Endometrium (tissue), 2 donors: ENCODE results near the gene TNFRSF21.

Experiments used
- FAIRE-seq: peaks from 2 replicates; lab custom pipeline; 2012; peaks lifted over from hg19 to GRCh38; lab: Jason Lieb, UNC
- donor health status: control.
- donor health status: control.

The TNFRSF21 gene

DNA sequence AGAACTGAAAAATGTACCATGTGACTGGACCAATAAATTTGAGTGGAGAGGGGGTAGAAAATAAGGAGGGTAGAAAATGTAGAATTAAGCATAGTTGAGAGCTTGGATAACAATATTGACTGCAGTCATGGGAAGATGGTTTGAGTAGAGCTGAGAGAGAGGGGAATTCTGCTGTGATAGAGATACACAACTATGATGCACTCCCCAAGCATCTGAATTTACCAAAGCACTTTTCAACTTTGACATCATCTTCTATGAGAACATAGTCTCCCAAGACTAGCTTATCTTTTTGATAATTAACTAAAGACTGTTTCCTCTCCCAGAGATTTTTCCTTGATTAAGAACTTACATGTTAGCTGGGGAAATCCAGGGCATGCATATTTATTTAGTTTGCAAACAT, 103.1 kb downstream of the TNFRSF21 start:
- FAIRE-seq = peak; percentile 95

DNA sequence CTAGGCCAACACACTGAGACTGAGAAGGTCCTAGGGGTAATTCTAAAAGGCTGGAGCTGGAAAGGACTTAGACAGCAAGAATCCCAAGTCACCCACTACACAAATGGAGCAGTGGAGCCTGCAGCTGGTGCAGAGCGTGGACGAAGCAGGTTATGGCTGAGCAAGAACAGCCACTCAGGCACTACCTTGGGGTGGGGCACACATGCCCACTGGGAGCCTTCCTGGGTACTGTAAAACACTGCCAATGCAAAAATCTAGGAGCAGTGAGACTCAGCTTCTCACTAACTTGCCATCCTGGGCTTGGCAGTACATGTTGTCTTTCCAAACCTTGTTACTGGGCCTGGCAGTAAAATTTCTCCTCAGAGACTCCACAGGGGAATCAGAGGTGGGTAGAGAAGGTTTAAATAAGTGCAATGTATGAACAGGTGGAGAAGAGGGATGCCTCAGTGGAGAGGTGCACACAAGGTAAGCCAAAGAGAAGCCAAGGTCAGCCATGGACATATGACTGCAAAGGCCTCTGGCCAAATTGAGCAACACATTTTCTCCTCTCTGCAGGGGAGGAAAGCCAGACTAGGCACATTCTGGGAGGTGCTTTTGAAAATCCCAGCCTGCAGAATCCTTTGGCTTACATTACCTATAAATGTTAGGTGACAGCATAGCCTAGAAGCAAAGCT, 105.6 kb downstream of the TNFRSF21 start:
- no peak for FAIRE-seq

DNA sequence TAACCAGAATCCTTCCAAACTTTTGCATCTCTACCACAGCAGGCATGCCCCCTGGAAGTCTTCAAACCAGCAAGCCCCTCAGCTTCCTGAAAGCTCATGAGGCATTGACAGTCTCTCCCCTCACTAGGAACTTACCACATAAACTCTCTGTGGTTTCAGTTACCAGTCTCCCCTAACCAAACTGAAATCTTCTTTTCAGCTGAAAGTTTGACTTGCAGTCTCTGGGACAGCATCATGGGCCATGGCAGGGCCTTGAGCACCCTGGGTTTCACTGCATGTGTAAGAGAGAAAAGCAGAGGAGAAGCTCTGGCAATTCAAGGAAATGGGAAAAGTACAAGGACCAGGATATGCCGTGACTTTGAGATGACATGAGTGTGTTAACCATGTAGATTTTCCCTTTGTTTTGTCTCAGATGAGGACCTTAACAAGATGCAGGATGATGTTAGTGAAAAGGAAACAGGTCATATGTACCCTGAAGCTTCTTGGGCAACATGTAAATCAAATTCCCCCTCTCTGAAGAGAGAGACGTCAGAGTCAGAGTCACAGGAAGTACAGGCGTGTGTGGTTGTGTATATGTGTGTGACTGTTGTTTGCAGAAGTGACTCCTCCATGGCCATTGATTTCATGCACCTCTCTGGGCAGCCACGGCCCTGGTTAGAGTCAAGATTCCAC, 106.3 kb downstream of the TNFRSF21 start:
- no peak for FAIRE-seq

DNA sequence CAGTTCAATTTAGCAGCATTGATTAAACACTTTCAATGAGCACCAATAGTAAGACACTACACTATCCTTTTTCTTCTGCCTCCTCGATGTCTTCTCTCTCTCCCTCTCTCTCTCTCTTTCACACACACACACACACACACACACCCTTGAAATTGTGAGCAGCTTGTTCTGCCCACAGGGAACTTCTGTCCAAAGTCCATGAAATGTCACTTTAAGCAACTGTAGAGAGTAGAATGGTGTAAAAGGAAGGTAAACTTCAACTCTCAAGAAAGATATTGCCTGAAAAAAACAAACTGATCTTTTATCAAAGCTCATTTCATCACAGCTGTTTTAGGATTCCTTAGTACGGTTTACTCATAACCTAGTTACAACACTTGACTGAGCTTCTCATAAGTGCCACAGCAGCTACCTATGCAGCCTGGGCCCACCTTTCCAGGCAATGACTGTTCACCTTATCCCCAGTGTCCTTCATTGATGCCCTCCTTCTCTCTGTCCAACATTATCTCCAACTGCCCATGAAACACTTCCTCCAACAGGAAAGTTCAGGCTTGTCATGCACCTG, 107.0 kb downstream of the TNFRSF21 start:
- FAIRE-seq = no peak

DNA sequence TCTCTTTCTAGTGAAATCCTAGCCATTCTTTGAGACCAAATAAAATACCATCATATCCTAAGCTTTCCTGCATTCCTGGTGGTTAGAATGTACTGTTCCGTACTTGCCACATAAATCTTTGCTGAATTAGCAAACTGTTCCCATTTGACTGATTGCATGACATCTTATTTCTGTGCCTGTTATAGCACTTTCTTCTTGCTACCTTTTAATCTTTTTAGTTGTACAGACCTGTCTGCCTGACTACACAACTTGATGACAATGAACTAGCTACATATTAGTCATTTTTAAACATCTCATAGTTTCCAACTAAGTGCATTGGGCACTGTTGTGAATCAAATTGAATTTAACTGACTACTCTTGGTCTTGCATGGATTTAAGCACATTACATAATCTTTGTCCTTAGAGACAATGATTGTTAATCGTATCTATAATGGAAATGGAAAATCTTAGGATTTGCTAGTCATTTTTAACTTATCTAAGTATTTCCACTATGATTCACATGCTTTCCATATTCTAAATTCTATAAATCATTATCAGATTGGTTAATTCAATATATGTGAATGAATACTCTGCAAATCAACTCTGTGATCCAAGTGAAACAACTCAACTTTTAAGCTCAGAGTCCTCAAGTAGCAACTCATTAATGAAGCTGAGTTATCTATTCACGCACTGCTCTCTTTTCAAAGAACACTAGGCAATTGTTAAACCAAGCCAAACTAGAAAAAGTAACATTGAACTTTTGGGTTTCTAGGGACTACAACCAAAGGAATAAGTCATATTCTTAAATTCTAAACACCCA, 109.0 kb downstream of the TNFRSF21 start:
- no peak for FAIRE-seq

DNA sequence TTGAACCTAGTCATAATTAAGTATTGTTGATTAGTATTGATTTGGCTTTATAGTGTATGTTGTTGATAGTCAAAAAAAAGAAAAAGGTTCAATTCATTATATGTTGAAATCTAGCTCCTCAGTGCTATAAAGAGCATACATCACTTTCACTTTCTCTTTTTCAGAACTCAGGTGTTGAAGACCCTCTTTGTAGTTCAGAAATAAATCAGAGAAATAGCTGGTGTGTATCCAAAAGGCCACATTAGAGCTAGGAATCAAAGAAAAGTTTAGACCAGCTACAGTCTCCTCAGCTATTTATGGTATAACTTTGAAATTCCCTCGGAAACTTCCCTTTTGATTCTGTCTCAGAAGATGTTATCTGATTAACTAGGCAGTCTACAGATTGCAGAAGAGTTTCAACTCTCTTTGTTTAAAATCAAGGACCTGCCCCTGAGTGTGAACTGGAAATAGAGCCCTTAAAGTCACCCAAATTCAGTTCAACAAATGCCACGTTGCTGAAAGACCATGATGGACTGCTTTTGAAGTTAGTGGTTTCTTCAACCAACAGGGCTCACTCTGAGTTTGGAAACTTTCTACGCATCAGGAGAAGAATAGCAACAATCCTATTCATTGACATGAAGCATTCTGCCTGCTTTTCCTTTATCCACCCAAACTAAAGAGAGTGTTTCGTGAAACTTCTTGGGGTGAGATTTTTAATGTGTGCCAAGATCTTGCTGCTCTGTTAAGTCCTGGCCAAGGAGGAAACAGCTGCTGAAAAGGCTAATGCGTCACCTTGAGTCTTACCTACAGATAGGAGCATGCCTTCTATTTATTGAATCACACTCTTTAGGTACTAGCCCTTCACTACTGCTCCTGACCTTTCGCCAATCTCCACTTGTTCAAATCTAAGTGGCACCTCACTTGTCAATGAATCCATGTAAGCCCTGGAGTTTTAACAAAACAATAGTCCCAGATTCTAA, 111.7 kb downstream of the TNFRSF21 start:
- no peak for FAIRE-seq

DNA sequence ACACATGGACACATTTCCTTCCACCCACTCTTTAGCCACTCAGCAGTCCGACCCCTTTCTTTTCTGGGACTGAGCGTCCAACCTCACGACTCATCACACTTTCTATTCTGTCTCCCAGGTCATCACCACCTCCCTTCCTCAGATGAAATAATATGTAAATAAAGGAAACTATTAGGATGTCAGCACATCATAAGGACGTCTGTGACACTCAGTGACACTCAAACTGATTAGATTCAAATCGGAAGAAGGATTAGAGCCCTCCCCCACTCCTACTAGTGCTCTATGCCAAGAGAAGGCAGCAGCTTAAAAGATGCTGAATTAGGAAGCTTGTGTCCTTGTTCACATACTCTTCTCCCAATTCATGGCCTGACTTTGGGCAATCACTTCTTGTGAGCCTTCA, 113.6 kb downstream of the TNFRSF21 start:
- FAIRE-seq = no peak

DNA sequence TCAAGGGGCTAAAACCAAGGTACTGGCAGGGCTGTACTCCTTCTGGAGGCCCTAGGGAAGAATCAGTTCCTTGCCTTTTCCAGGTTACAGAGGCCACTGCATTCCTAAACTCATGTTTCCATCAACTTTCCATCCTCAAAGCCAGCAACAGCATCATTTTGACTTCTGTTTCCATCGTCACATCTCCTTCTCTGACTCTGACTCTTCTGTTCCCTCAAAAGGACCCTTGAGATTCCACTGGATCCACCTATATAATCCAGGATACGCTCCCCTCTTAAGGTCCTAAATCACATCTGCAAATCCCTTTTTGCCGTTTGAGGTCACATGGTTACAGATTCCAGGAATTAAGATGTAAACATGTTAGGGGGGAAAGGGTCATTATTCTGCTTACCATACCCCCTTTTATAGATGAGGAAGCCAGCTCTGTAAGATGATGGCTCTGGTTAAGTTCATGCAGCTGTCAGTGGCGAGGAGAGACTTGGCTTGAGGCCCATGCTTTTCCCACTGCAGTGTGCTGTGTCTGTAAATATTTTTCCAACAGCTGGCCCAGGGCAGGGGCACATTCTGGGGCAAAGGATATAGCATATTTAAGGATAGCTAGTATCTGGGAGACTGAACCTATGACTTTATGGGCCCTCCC, 114.6 kb downstream of the TNFRSF21 start:
- FAIRE-seq = no peak

DNA sequence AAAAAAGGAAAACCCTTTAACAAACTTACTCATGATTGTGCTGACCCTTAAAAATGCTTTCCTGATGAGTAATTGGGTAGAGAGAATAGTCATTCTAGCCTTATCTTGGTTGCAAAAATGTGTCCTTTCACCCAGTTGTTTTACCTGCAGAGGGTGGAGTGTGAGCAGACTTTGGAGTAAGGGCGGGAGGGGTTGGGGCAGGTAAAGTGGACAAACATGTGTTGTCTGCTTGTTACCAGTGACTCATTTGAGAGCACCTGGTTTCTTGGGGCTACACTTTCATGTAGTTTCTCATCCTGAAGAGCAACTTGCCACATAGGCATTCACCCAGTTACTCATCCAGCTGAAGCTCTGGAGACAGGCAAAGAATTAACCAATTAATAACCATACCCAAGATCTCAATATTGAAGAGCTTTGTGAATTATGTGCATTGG, 121.1 kb downstream of the TNFRSF21 start:
- no peak for FAIRE-seq

DNA sequence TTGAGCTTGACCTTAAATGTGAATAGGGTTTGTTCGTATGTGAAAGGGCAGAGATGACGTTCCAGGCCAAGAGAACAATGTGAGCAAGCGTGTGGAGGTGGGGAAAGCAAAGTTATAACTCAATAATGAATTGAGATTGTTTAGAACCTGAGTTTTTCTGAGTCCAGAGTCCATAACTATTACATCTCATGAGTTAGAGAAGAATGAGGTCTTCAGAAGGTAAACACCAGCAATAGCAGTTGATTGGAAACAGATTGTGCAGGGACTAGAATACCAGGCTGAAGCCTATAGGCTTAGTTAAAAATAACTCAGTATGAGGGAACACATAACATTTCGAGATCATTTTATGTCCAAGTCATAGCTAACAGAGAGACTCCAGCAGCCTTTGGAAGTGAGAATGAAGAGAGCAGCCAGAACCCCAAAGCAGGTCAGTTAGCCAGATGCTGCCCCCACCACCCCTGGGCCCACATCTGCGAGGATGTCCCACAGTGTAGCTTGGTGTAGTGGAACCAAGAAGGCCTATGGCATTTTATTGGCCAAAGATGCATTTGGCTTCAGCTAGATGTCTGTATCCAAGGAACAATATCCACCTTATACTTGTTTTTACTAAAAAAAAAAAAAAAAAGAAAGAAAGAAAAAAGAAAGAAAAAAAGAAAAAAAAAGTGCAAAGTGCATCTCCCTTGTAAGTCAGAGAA, 121.7 kb downstream of the TNFRSF21 start:
- no peak for FAIRE-seq

DNA sequence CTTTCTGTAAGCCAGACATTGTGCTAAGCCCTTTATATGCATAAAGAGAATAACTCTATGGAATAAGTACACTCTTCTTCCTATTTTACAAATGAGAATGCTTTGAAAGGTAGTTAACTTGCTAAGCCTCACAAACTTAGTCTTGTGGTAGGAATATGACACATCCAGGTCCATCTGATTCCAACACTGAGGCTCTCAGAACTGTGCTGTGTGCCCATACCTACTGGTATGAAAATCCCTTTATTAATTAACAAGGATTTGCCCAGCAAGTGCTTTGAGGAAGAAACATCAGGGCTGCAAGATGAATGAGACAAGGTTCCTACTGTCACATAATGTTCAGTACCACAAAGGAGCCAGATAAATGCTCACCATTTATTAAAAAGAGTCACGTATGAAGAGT, 122.6 kb downstream of the TNFRSF21 start:
- FAIRE-seq = no peak

DNA sequence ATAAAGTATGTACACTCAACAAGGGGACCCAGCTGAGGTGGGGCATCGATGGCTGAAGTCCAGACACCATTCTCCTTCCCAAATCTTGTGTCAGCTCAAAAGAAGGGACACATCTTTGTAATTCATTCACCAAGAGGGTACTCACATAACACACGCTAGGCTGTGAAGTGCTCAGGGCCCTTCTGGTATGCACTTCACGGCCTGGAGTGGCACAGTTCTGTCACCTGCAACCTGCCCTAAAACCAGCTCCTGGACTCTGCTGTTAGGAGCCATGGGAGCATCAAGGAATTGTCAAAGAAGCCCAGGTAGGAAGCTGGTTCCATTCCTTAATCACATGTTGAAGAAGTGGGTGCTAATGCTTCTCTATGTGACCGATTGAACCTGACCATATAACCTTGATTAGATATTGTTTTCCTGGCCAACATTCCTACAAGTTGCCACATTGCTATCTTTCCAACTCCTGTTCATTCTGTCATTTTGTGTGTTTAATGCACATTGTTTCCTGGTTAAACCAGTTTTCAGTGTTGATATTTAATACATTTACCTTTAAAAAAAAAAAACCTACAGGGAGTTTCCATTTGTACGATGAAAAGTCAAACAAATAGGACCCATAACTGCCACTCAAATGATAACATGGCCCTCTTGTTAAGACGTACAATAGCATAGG, 127.3 kb downstream of the TNFRSF21 start:
- FAIRE-seq = no peak

DNA sequence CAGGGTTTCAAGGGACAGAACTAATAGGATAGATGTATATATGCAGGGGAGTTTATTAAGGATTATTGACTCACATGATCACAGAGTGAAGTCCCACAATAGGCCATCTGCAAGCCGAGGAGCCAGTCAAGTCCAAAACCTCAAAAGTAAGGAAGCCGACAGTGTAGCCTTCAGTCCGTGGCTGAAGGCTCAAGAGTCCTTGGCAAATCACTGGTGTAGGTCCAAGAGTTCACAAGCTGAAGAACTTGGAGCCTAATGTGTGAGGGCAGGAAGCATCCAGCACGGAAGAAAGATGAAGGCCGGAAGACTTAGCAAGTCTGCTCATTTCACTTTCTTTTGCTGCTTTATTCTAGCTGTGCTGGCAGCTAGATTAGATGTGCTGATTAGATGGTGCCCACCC, 128.0 kb downstream of the TNFRSF21 start:
- FAIRE-seq = no peak
